Activated CD8-positive, alpha-beta memory T cell treated with anti-CD3 and anti-CD28 coated beads, Interleukin-2, amount 50 U/mL, for 1 hour (primary cell): ENCODE measurements around the gene XRCC5.

Source experiments
- DNase-seq: peaks from one replicate; pipeline ENCODE4 v3.0.0-alpha.2; 2020; ENCODE audit errors: extremely low read depth

Gene XRCC5

DNA sequence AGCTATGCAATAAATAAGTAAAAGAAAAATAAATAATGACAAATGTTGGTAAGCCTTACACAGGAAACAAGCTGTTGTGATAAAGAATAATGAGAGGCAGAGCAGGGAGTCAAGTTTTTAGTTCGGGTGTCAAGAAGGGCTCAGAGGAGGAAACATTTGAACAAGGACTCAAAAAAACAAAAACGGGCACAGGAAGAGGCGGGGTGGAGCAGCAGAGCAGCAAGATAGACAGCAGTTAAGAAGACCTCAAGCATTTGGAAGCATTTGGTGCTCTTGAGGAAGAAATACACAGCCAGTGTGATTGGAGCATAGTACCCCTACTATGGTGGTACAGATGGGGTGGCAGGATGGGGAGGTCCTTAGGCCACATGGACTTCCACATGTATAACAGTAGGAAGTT is 24.6 kb upstream of the XRCC5 start:
- no peak for DNase-seq

DNA sequence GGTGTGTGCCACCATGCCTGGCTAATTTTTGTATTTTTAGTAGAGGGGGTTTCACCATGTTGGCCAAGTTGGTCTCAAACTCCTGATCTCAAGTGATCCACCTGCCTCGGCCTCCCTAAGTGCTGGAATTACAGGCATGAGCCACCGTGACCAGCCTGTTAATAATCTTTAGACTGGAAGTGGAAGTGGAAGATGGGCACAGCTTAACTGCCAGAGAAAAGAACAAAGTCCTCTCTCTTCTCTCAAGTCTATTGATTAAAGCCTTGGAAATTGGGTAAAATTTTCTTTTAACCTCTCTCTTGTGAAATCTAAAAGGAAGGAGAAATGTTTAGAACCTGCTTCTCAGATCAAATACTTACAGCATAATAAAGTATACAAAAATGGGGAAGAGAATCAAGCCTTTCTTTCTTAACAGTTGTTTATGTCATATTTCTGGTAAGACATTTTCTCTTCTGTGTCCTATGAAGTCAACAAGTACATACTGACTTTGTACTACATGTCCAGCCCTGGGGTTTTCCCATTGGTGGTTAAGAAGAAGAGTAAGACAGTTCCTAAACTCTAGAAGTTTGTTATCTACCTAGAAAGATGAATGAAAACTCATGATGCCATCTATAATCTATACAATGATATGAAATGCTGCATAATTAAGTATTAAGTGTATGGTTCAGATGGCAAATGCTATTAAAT is 22.8 kb upstream of the XRCC5 start:
- DNase-seq: no peak

DNA sequence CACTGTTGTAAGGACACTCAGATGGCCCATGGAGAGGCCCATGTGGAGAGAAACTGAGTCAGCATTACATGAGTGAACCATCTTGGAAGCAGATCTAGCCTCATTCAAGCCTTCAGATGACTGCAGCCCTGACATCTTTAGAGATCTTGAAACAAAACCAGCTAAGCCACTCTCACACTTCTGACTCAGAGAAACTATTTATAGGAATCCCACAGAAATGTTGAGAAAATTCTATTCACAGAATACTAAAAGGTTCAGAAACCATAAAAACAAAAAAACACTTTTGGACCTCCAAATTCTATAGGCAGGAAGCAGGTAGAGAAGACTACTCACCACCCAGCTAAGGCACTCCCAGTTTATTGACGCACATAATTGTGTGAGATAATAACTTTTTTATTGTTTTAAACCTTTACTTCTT is 18.8 kb upstream of the XRCC5 start:
- DNase-seq: no peak

DNA sequence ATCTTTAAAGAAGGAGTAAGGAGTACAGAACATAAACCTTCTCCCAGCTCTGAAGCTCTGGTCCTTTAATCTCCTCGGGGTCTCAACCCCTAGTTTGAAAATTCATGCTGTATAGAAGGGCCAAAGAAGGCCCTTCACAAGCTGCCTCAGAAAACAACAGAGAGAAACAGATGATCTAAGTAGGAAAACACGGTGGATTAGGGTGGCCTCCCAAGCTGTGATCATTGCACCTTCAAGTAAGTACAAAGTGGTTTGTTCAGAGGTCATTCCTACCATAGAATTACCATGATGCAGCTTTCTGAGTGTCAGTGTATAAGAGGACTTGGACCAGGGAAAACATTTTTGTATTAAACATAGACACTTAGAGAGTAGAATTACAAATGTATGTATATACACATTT is 16.5 kb upstream of the XRCC5 start:
- no peak for DNase-seq

DNA sequence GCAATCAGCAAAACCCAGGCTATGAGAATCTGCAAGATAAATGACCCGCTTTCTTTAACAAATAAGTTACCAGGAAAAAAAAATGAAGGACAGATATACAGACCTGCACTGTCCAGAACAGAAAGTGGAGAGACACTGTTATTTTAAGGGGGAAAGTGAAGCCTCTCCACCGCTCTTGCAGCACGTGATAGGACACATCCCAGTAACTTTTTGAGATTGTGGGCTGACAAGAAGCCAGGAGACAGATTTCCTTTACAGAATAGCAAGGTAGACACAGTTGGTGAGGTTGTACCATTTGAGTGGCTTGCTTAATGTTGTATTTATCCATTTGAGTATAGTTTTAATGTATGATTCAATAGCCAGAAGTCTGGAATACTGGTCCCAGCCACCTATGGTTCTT is 14.4 kb upstream of the XRCC5 start:
- no peak for DNase-seq

DNA sequence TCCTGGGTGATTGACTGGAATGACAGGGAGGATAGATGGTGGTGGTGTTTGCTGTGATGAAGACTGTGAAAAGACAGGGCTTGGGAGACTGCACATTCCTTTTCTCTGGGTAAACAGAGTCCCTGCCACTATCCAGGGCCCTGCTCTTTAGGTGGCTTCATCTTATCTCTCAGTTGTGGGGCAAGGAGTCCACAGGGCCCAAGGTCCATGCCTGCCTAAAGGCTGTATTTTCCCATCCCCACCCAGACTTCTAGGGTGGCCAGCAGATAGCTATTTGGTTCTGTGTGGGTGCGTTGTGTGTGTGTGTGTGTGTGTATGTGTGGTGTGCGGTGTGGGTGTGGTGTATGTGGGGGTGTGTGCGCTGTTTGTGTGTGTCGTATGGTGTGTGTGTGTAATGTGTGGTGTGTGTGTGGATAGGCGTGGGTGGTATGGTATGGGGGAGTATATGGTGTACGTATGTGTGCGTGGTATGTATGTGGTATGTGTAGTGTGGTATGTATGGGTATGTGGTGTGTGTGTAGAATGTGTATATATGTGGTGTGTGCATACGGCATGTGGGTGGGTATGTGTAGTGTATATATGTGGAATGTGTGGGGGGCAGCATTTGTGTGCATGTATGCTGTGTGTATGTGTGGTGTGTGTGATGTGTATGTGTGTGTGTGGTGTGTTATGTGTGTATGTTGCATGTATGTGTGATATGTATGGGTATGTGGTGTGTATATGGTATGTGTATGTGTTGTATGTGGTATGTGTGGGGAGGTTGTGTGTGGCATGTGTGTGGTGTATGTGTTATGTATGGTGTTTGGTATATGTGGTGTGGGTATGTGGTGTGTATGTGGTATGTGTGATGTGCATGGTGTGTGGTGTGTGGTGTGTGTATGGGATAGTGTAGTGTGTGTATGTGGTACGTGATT is 10.5 kb upstream of the XRCC5 start:
- DNase-seq: no peak

DNA sequence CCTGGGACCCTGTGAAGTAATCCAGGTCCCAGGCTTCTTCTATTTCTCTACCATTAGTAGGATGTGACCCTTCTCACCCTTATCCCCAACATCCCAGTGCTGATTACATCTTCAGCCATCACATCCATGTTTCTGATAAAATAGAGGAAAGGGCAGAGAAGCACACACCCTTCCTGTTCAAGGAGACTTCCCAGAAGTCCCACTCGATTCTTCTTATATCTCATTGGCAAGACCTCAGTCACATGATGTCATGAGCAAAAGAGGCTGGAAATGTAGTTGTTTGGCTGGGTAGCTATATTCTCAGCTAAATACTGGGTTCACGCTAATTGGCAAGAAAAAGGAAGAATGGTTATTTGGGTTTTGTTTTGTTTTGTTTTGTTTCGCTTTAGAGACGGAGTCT is 8.0 kb upstream of the XRCC5 start:
- no peak for DNase-seq

DNA sequence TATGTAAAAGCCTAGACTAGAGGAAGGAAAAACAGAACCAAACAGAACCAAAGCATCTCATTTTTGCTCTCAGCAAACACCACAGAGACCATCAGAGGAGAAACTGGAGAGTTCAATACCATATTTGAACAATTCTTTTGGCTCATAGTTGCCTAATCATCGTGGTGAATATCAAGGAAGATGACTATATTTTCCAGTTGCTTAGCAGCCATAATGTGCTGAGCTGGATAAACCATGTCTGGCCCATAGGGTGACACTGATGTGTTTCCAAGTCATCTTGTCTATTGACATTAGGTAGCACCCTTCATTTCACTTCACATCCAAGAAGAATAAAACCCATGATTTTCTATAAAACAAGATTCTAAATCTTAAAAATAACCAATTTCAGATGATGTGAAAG is 5.9 kb upstream of the XRCC5 start:
- no peak for DNase-seq

DNA sequence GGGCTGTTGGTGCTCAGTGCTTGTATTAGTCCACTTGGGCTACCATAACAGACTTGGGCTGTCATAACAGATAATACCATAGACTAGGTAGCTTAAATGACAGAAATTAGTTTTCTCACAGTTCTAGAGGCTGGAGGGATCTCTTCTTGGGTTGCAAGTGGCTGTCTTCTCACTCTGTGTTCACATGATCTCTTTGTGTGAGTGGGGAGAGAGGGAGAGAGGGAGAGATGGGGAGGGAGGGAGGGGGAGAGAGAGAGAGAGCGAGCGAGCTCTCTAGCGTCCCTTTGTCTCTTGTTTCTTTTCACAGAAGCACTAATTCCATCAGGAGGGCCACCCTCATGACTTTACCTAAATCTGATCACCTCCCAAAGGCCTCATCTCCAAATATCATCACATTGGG is 4.5 kb upstream of the XRCC5 start:
- DNase-seq: no peak

DNA sequence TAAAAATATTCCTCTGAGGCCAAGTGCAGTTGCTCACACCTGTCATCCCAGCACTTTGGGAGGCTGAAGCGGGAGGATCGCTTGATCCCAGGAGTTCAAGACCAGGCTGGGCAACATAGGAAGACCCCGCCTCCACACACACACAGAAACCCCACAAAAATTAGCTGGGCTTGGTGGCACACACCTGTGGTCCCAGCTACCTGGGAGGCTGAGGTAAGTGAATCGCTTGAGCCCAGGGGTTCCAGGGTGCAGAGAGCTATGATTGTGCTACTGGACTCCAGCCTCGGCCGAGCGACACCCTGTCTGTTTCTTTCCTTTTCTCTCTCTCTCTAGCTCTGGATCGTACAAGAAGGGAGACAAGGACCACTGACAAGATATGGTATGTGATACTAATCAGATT is 1.8 kb upstream of the XRCC5 start:
- no peak for DNase-seq

DNA sequence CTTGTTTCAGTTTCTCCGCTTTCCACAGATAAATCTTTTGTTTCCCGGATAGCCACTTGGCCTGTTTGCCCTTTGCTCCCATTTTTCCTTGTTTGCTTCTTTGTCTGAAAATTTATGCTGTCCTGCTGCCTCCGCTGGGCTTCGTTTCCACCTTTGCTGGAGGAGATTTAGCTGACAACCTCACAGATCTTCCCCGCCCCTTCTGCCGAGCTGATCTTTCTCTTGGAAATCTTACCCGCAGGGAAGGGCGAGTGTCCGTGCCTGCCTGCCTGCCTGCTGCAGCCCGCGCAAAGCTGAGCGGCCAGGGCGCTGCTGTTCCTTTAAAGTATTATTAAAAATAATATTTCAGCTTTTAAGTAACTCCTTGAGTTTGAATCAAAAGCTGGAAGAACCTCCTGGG is 1.4 kb upstream of the XRCC5 start:
- no peak for DNase-seq

DNA sequence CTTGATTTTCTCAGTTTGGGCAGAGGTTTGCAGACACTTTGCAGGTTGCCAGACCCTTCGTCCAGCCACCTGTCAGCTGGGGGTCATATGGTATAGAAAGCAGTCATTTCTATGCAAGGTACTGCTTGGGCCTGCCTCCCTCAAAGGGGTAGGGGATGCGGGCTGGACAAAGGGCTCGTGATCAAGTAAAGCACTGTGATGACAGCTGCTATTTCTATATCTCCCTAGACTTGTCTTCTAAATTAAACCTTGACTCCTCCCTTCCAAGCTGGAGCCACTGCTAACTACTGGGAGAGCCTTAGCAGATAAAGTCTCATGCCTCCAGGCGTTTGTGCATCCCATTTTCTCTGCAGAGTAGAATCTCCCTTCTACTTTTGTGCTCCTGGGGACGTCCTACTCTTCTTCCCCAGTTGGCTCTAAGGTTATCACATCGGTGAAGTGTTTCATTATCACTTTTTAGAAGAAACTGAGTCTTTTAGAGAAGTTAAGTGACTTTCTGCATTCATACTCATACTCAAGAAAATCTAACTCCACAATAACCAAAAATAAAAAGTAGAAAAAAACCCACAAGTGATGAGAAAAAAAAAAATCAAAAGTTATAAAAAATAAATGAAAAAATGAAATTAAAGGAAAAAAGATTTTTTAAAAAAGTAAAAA is 710 bp upstream of the XRCC5 start:
- DNase-seq: no peak

DNA sequence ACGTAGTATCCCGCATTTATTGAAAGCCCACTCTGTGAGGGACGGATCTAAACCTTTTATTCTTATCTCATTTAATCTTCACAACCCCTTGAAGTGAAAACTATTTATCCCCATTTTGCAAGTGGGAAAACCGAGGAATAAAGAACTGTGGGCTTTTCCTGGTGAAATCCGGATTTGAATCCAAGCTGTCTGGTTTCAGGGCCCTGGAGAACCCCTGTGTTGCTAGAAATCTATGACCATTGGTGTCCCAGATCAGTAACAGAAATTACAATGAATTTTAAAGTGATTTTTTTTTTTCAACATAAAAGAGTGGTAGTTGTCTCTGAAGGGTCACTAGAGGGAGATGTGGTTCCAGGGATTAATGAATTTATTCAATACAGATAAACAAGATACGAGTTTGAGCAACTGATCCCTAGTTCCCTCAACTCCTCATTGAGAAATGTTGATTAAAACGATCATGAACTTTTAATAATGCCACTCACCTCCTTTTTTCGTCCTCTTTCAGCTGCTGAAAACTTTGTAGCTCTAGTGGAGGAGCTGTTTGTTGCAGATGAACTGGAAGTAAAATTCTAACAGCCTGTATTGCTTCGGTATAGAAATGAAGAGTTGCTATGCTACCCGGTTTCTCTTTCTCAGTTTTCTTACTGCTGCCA is 940 bp downstream of the XRCC5 start:
- no peak for DNase-seq

DNA sequence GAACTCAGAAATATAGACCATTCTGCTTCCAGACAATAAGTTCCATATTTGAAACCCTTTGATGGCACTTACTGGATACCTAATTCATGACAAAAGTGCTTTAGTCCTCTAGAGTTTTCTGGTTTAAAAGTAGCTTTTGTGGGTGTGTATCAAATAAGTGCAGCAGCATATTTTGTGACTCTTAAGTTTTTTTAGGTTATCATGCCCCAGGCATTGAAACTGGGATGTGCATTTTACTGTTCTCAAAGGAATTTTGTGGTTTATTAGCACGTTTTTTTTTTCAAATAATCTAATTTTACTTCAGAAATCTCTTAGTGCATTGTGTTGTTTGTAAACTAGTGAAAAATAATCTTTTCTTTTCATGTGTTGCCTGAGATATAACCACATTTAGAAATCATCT is 1.5 kb downstream of the XRCC5 start:
- no peak for DNase-seq

DNA sequence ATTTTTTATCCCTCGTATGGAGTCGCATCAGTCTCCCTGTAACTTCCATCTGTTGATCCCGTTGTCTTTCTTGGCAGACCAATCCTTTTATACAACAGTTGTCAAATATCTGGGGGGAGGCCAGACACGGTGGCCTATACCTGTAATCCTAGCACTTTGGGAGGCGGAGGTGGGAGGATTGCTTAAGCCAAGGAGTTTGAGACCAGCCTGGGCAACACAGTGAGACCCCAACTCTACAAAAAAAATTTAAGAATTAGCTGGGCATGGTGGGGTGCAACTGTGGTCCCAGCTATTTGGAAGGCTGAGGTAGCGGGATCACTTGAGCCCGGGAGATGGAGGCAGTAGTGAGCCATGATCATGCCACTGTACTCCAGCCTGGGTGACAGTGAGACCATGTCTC is 2.0 kb downstream of the XRCC5 start:
- DNase-seq: no peak

DNA sequence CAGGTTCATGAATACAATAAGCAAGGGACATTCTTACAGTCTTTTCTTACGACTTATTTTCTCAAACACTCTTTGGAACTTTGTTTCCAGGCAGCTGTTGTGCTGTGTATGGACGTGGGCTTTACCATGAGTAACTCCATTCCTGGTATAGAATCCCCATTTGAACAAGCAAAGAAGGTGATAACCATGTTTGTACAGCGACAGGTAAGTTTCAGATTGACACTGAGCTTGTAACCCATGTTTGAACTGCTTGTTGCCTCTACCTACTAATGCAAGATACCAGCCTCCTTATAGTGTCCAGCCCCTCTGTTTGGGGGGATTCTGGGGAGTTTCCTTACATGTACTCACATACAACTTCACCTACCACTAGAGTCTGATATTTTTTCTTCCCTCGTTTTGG is 3.8 kb downstream of the XRCC5 start:
- no peak for DNase-seq

DNA sequence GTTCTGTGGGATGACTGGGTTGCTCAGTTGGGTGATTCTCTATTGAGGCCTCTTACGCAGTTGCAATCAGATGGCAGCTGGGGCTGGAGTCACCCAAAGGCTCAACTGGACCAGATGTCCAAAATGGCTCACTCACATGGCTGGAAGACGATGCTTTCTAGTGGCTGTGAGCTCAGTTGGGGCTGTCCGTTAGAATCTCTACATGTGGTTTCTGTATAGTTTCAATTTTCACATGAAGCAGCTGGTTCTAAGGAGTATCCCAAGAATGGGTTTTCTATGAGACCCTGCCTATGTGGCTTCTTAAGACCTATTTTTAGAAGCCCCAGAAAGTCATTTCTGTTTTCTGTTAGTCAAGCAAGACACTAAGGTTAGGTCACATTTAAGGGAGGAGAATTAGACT is 4.4 kb downstream of the XRCC5 start:
- DNase-seq: no peak

DNA sequence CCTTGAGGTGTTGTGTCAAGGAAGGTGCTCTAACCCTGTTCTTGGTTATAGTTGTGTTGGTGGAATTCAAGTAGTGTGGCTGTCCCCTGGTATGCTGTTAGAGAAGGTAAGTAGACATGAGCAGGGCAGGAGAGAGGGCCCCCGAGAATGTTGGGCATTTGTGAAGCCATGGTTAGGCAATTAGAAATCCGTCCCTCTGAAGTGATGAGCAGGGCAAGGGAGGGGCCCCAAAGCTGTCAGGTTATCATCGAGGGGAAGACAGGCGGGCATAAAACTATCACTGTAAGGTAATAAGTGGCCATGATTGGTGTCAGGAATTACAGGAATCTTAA is 5.2 kb downstream of the XRCC5 start:
- no peak for DNase-seq

DNA sequence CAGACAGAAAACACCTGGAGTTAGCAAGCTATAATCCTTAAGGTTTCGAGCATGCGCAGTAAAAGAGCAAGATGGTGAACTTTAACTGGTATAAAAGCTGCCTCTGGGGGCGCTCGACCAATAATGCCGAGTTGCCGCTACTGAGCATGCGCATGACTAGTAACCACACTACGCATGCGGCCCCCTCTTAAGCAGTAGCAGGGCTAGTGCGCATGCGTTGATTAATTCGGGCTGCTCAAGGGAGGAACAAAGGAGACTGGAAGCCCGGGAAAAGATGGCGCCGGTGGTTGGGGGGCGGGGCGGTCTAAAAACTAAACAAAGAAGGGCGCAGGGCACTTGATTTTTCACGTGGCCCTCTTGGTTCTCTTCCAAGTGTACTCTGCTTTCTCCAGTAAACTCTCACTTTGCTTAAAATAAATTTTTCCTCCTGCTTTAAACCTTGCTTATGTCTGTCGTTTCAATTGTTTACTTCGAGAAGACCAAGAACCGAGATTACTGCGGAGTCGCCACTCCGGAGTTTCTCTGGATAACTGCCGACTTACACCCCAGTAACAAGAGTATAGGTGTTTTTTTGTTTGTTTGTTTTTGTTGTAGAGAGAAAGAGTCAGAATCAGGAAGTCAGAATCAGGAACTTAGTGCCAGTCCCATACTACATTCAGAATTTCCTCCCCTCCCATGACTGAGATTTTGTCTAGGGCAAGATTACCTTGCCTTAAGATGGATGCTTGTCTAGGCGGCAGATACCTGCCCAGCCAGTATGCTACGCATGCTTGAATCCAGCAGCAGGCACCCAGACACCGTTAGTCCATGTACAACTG is 5.8 kb downstream of the XRCC5 start:
- peak; percentile 99 for DNase-seq

DNA sequence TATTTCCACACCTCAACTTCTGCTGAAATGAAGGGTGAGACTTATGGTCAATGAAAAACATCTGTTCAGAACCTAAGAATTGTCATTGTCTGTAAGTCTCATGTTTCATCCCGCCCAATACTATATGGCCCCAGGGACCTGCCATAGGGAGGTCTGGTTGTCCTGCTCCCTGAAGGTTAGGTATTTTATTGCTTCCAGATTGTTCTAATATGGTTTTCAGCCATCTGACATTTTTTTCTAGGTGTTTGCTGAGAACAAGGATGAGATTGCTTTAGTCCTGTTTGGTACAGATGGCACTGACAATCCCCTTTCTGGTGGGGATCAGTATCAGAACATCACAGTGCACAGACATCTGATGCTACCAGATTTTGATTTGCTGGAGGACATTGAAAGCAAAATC is 7.3 kb downstream of the XRCC5 start:
- no peak for DNase-seq

DNA sequence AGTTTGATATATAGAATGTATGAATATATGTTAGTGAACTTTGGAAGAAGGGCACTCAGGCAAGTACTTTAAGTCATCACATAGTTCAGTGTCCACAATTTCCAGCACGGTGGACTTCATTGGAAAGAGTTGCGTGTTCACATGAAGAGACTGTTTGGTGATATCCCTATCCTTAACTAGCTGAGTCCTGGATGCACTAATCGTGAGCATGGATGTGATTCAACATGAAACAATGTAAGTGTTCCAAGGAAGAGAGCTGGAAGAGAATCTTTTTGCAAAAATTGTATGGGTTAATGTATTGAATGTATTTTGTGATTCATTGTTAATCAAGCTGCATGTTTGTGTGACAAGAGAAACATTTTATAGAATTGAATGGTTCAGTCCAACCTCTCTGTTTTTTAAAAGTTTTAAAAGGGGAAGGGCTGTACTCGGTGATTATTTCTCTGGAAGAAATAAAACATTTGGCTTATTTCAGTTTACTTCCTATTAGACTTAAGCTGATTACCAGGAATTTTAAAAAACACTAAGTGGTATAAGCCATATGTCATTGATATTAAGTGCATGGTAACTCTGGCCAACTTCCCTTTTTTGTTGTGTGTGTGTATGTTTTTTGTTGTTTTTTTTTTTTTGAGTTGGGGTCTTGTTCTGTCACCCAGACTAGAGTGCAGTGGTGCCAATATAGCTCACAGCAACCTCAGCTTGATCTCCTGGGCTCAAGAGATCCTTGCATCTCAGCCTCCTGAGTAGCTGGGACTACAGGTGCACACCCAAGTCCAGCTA is 8.6 kb downstream of the XRCC5 start:
- DNase-seq: no peak
